Smooth muscle cell of the coronary artery (primary cell): Measurements from ENCODE around the gene C16orf87. TPM values are rescaled to one million over a fixed set of nuclear protein-coding genes. Genes with fewer than 3 reads are reported as not detected.

Experiments used
- total RNA-seq: library from RNA; depleted of rRNA; stranded (reverse); fragments of >200 nt; gene quantifications from 2 replicates; pipeline ENCODE4 v1.2.3, GENCODE V29; 2014; ENCODE audit warnings: low replicate concordance

Gene C16orf87, protein sequence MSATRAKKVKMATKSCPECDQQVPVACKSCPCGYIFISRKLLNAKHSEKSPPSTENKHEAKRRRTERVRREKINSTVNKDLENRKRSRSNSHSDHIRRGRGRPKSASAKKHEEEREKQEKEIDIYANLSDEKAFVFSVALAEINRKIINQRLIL
- total RNA-seq = 0.94 and 7.5 TPM in 2 replicates

DNA sequence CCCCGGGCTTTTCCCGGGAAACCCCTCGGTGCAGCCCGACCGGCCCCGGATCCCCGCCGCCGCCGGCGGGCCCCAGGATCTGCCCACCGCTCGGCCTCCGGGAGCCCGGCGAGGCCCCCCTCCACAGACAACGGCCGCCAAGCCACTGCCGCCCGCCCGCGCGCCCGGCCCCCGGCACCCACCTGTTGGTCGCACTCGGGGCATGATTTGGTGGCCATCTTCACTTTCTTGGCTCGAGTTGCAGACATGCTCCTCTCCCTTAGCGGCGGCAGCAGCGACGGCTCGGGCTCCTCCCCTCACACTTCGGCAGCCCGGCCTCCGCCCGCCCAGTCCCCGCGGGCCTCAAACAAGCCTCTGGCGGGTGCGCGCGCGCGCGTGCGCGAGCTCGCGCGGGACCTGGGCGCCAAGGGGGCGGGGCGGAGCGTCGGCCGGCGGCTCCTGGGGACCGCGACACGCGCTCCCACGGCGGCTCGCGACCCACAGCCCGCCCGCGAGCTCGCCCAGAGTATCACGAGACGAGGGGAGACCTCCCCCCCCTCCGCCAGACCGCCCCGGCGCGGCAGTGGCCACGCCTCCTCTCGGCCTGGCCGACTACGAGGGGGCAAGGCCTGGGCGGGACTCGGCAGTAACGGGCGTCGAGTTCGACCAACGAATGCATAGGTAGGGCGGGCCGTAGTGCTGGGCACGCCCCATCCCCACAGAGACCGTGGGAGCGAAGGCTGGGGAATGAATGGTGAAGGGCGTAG lies at the start of gene C16orf87:
Gene C16orf87 (minus strand): TSS at position 279 of the 746 bp plus-strand sequence. CDS start 31 bp downstream, at position 248.

DNA sequence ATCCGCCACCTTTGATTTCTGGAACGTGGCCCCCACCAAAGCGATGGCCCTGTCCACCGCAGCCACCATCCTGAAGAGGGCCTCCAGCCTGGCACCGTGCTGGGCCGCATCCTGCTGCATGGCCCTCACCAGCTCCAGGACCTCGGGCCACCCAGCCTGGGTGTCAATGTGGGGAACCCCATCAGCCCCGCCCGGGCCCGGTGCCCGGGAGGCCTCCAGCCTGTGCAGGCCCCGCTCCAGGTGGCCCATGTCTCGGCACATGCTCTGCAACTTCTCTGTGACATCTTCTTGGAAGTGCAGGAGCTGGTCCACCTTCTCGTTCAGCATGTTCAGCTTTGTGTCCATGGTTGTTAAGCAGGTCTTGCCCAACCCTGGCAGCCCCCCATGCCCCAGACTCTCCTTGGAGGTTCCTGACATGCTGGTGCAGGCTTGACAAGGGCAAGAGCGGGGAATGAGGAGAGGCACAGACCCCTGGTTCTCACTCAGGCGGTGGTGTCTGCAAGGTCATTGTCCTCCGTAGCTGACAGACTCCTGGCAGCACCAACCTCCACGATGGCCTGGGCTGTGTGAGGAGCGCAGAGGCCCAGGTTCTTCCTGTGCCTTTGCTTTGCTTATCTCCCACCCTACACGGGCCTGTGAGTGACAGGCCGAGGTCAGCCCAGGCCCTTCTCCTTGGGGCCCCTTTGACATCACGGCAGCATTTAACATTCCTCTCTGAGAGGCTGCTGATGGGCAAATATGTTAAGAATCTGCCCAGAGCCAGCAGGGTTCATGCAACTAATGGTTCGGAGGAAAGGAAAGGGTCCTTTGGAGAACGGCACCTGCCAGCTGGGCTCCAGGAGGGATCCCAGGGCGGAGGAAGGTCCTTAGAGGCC lies 83.0 kb downstream of the C16orf87 start, which contains the start of gene MYLK3:
Gene MYLK3 (minus strand): TSS at position 568 of the 875 bp plus-strand sequence. CDS start 151 bp downstream, at position 417.

Other genes starting within 250 kb of the C16orf87 start
- gene SHCBP1, start 209.8 kb downstream of the C16orf87 start, total RNA-seq = 0.94 and 8.3 TPM in 2 replicates
- 53.9 and 59.2 TPM in 2 replicates for gene VPS35, start 142.0 kb downstream of the C16orf87 start, total RNA-seq
- 0.94 and 4.4 TPM in 2 replicates for gene ORC6, start 141.5 kb downstream of the C16orf87 start, total RNA-seq
- 0.15 and 0.23 TPM in 2 replicates for gene MYLK3, start 82.8 kb downstream of the C16orf87 start, total RNA-seq
- 7.0 and 25.9 TPM in 2 replicates for gene GPT2, start 53.2 kb upstream of the C16orf87 start, total RNA-seq
- gene DNAJA2, start 142.5 kb upstream of the C16orf87 start, total RNA-seq = 64.7 and 86.5 TPM in 2 replicates